CD4-positive, alpha-beta T cell treated with Interleukin-4 for 4 hours (primary cell): ENCODE results near the gene GDF9.
"Not testable (repeated sequence)": the region's sequence is repeated elsewhere in the genome, so short reads cannot be mapped to it uniquely, and the experiment has no call there.

ENCODE experiments used
- DNase-seq: peaks from one replicate; pipeline ENCODE4 v3.0.0-alpha.2; 2020

The GDF9 gene

DNA sequence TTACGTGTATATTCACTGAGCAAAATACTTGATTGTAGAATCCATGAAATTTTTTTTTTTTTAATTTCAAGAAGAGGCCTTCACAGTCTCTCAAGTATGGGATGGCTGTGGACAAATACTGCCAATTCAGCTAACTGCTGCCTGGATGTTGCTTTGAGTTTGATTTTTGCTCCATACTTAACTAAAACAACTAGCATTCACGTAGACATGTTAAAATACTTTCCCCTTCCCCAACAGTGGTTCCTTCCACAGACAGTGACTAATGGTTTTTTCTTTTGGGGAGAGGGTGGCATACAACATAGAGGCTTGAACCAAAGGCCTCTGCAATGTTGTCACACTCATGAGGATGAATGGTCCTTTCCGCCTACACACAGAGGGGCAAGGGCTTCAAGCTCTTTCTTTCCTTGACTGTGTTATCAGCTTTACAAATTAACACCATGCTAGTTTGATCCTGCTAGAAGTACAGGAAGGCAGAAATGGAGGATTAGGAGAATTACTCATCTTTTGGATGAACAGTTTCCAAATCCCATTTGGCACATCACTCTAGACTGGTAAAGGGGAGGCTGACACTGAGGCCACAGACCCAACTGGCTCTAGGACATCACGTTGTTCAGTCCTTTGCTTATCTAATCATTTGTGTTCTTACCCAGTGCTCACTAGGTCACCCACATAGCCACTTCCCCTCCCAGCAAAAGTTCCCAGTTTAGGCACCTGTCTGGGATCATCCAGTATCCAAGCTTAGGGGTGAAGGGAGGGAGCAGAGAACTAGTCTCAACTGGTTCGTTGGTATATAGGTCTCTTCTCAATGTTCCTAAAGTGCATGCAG, 5.4 kb upstream of the GDF9 start:
- DNase-seq = no peak

DNA sequence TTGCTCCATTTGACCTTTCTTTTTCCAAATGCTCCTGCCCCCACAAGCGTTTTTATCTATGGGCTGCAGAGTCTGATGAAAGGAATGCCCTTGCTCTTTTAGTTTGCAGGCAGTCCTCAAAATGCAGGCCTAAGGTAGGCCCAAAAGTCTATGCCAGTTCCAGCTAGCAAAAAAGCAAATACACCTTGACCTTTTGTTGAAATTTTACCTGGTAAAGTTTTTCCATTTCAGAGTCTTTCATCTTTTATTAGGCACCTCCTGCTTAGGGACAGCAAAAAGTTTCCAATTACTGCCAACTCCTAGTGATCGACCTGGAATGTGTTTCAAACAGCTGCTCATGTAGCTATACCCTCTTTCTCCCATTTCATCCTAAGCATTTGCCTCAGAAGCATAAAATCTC, 4.5 kb upstream of the GDF9 start:
- no peak for DNase-seq

DNA sequence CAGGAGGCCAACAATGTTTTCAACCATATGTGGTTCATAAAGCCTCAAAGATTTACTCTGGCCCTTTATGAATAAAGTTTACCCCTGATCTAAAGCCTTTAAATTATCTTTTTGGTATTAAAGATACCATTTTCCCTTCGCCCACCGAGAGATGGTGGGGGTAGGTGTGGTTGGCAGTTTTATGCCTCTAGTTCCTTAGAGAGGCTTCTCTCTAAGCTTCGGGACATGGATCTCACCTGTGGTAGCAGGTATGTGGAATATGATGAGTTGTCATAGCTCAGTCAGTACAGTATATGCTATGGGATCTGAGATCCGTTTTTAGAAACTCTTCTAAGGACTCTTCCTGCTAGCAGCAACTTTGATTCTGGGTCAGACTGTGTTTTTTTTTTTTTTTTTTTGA, 2.5 kb upstream of the GDF9 start:
- no peak for DNase-seq

DNA sequence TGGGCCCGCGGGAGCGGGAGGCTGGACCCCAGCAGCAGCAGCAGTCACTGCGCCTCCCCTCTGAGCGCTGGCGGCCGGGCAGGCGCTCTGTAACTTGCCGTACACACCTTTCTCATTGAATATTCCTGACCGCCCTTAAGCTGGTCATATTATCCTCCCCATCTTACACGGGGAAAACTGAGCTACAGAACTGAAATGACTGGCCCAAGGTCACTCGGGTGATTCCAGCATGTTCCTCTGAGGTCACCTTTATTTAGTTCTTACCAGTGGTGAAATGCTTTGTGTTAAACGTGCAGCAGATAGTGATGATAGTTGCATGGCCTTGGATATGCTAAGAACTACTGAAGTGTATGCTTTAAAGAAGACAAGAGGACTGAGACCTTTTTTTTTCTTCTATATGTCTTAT, 780 bp upstream of the GDF9 start:
- no peak for DNase-seq

DNA sequence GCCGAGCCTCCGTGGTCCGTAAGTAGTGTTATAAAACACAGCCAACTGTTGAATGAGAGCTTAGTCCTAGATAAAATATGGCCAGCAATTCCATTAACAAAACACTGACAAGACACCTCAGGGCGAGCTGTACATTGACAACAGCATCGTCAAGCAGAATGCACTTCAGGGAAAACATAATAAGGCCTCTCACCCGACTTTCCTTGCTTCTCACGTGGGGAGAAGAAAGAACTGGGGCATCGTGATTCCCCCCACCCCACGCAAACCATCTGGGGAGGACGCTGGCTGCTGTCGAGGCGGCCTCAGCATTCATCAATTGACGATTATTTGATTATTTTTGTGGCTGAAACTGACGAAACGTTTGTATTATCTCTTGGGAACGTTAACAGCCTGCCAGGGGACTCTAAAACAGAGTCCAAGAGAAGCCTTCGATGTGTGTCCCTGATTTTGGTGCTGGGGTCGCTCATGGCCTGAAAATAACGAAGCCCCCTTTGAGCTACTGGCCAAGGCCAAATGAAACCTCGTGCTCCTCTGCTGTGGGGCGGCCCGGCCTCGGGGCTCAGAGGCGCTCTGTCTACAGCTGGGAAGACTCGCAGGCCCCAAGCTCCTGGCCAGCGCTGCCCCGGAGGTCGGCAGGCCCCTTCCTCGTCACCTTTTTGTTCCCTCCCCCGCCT, 464 bp downstream of the GDF9 start:
- DNase-seq = no peak

DNA sequence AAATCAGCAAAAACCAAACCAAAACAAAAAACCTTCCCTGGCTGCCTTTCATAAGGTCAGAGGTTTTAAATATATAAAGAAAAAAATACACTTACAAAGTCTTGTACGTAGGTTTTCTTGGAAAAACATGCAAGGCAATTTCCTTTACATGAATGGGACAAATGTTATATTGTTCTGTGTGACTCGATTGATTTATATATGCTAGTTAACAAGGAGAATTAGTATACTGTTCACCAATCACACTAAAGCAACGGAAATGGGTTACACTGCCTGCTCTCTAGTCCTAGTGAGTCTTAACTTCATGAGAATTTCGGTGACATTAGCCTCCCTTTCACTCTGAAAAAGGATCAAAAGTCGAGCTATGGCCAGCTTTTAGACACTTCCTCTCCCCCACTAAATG, 5.5 kb downstream of the GDF9 start:
- DNase-seq = no peak

DNA sequence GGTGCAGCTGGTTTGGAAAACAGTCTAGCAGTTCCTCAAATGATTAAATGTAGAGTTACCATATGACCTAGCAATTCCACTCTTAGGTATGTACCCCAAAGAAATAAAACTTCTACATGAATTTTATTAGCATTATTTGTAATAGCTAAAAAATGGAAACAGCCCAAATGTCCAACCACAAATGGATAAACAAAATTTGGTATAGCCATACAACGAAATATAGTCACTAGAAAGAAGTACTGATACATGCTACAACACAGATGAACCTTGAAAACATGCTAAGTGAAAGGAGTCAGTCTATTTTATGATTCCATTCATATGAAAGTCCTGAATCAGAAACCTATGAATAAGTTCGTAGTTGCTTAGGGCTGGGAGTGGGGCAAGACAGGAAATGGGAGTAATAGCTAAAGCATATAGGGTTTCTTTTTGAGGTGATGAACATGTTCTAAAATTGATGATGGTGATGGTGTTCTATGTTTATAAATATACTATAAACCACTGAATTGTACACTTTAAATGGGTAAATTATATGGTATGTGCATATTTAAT, 6.3 kb downstream of the GDF9 start:
- DNase-seq = no peak

DNA sequence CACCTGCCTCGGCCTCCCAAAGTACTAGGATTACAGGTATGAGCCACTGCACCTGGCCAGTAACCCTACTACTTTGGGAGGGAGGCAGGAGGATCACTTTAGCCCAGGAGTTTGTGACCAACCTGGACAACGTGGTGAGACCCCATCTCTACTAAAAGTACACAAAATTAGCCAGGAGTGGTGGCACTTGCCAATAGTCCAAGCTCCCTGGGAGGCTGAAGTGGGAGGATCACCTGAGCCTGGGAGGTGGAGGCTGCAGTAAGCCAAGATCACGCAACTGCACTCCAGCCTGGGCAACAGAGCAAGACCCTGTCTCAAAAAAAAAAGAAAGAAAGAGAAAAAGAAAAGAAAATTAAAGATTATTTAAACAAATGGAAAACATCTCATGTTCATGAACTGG, 10.3 kb downstream of the GDF9 start:
- DNase-seq = no peak

DNA sequence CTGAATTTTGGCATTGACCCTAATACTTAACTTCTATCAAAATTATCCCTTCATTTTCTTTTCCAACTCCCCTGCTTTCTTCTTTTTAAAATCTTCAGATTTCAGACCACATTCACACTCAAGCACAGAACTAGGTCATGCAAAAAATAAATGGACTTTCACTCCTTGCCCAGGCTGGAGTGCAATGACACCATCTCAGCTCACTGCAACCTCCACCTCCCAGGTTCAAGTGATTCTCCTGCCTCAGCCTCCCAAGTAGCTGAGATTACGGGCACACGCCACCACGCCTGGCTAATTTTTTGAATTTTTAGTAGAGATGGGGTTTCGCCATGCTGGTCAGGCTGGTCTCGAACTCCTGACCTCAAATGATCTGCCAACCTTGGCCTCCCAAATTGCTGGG, 11.3 kb downstream of the GDF9 start:
- DNase-seq = not testable (repeated sequence)

DNA sequence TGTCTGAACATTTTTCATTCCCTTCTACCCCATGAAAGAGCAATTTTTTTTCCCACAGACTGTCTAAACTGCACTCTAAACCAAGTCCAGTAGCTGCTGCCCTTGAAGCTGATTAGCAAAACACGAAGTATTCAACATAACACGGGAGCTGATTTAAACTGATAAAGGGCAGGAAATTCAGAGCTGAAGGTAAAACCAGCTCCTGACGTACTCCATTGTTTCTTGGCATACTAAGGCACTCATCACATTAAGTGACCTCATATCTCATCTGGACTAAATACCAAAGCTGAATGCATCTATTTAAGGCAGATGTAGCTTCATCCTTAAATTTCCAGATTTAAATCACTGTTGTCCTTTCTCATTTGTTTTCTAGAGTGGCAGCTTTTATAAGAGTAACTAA, 12.0 kb downstream of the GDF9 start:
- DNase-seq = no peak

DNA sequence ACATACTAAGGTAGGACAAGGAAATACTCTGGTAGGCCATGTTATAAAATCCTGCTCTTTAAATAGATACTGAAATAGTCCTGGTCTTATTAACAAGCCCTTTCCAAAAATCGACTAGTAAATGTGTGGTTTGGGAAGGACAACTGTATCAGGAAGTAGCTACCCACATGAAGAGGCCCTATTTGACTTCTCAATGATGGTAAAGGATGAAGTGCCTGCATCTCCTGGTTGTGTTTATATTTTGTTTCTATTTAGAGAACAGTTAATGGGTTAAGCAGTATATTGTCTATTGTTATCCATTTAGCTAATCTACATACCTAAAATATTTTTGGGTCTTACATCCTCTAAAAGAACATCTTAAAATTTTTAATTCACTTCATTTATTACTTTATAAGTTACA, 12.5 kb downstream of the GDF9 start:
- DNase-seq = no peak

DNA sequence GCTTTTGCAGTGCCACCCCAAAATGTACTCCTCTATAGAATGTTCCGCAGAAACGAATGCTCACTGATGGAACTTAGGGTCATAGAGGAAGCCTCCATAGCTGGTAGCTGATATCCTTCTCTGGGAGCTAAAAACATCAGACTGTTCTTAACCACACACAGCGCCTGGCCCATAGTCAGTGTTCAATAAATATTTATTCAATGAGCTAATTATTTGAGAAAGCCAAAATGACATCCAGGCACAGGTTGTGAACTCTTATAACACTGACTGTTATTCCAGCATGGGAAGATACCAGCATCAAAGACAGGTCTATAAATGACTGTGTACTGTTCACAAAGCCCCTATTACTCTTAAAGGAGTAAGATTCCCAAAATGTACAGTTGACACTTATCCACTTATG, 12.9 kb downstream of the GDF9 start:
- no peak for DNase-seq

DNA sequence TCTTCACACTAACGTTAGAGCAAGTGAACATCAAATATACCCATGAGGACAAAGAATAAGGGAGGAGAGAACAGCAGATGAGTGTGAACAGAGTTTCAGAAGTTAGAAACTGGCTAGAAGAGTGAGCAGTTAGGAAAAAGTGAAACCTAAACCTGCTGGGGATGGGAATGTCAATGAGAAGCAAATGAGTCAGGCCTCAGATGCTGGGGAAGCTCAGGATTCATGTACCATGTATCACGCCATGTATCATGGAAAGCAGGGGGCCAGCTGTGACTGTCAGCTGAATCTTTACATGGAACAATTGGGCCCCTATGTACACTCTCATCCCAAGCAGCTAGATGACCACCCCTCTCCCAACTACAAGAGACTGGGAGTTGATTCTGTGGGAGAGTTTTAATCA, 16.2 kb downstream of the GDF9 start:
- no peak for DNase-seq

DNA sequence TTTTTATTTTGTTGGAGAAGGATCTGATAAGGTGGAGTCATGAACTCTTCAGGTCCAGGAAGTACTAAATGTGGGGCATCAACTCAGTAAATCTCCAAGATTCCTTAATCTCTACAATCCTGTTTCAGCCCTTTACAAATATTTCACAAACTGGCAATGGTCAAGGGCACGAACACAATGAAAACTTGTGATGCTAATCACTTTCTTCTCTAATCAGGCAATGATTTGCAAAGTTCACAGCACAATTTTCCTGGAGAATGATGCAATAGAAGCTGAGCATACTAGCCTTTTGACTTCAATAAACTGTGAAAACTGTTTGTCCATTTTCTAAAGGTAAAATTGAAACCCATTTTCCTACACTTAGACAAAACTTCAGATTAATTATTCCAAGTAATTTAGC, 16.9 kb downstream of the GDF9 start:
- no peak for DNase-seq

DNA sequence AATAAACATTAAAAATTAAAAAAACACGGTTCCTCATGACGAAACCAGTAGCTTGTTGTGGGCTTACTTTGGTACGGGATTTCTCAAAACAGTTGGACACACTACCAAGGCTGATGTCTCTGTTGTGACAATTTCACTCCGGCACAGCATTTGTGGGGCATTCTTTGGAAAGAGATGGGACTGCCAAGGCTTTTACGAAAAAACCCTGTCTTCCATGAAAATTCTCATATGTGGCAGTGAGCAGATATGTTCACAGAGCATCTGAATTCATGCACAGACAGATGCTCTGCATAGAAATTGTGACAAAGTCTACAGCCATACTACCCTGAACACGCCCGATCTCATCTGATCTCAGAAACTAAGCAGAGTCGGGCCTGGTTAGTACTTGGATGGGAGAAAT, 18.0 kb downstream of the GDF9 start:
- no peak for DNase-seq

DNA sequence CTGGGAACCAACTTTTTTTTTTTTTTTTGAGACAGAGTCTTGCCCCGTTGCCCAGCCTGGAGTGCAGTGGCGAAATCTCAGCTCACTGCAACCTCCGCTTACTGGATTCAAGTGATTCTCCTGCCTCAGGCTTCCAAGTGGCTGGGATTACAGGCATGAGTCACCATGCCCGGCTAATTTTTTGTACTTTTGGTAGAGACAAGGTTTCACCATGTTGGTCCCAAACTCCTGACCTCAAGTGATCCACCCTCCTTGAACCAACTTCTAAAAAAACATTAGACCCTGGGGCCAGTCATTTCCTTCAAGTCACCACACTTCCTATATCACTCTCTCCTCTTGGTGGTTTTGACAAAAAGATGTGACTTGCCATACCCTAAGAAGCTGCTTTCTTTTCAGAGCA, 25.0 kb downstream of the GDF9 start:
- DNase-seq = no peak

DNA sequence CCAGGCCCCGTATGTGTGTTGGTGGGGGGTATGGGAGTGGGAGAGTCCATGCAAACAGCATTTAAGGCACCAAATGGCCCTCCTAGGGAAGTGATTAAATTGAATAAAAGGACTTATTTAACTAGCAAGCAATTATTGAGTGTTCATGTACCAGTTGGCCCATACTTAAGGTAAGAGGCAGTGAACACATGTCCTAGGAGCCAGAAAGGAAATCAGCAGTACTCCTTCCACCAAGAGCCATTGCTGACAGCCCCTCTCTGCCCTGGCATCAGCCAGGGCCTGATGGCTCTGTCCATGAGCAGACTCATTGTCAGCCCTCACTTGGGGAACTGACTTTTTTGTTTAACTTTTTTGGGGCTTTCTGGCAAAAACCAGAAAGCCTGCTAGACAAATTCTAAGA, 25.4 kb downstream of the GDF9 start:
- no peak for DNase-seq

DNA sequence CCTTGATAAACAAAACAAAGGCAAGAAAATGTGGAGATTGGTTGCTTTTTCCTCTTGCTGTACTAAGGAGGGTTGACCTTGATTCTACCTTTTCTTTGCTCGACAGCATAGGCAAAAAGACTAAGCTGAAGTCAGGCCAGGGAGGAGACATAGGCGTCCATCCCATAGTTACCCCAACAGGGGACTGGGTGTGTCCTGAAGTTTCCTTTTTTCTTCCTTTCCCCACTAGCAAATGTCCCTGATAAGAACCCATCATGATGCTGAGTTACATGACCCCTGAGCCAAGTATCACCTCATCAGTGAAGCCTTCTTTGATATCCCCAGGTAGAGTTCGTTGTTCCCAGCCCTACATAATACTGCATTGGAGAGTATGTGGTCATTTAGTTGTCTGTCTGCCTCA, 26.0 kb downstream of the GDF9 start:
- no peak for DNase-seq

DNA sequence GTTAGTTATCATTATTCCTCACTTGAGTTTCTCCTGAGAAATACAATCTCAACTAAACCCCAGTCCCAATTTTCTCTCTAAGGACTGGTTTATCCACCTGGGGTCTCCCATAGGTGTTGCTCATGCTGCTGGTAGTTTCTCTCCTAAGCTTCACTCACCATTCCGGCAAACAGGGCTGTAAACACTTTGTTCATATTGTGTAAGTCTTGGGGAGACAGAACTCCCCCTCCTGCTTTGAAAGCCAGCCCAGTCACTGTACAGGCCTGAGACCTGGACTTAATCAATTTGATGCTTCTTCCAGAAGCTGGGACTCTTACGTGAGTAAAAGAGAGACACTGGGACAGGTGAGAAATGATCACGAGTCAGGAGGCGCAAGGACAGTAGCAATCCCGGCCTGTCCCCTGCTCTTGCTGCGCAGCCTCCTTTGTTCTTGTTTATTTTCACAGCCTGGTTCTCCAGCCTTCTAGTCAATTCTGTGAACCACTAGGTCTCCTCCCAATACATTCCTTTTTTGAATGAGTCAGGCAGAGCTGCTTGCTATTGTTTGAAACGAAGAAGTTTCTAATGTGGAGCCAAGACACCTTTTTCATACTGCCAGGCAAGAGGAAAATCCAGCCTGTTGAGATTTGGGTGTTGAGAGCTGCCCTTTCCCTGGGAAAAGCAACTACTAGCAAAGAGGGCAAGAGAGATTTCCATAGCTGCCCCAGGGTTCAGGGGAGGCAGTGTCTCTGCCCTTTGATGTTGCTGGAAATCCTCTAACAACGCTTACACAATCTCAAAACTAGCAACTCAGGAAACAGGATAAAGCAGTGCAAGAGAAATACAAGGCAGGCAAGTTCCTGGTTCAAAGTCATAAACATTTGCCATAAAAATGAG, 26.6 kb downstream of the GDF9 start:
- DNase-seq = no peak

DNA sequence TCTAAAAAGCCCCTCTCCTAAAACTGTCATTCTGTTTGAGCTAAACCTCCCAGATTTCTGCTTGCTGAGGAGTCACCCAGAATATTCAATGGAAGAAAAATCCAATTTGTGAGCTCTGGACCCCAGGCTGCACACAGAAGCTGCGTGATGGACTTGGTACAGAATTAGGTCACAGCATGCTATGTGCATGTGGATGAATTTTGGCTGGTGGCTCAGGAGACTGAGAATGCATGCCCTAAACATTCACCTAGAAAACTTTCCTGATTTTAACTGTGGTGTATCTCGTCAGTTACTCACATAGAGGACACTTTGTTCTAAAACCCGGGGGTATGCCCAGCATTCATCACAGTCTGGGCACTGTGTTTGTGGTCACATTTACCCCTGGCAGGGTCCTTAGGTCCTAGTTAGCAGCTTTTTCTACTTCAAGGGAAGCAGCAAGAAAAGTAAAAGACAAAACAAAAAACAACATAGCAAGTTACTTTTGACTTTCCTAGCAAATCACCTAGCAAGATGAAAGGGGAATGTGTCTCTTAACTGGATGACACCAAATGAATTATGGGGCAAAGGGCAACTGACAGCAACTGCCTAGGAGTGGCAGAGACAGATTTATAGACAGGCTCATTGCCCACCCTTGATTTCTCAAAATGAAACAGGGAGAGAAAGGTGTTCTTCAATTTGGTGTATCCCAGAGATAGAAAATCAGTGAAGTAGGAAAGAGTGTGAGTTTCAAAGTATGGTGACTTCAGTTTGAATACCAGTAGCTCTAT, 27.6 kb downstream of the GDF9 start:
- DNase-seq = no peak

DNA sequence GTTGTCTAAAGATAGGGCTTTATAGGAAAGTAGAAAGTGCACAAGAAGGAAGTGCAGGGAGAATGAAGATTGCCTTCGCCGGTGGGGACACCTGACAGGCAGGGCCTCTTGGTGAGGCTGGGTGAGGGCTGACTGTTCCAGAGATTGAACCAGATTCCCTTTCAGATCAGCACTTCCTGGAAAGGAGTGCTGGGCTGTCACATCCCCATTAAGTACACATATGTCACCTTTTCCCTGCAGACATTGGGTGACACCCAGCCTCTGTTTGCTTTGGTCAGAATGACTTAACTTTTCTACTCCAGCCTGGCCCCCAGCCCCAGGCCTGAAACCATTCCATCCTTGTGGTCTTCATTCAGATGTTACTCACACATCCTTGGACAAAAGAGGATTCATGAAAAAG, 28.4 kb downstream of the GDF9 start:
- no peak for DNase-seq

DNA sequence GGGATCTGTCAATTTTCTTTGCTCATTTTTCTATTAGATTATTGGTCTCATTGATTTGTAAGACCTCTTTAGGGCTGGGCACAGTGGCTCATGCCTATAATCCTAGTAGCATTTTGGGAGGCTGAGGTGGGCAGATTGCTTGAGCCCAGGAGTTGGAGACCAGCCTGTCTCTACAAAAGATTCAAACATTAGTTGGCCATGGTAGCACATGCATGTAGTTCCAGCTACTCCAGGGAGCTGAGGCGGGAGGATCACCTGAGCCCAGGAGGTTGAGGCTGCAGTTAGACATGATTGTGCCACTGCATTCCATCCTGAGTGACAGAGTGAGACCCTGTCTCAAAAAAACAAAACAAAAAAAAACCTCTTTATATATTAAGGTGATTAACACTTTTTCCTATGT, 29.4 kb downstream of the GDF9 start:
- DNase-seq = no peak

DNA sequence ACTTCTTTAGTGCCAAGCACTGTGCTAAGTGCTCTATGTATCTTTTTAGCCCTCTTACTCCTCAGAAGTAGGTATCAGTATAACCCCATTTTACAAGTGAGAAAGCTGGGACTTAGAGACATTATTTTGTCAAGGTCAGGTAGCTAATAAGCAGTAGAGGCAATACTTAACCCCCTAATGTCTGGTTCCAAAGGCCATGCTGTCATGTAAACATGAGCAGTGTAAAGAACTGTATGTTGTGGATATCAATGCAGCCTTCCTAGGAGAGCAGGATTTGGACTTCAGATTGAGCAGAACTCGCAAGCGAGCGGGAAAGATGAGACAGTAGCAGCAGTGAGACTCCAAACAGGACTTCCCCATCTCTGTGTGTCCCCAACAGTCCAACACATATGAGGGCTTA, 32.2 kb downstream of the GDF9 start:
- DNase-seq = no peak
